Measurements from ENCODE around the gene UBE2E2.

Gene UBE2E2

GRCh38 chr3:23537101-23537551 is 334.0 kb downstream of the UBE2E2 start:
- DNase-seq (ENCODE audit: low spot score): no peak

- no peak for DNase-seq (ENCODE audit: low spot score)
Observed at GRCh38 chr3:23539185-23539584, 336.1 kb downstream of the UBE2E2 start.

- DNase-seq (ENCODE audit: low spot score): no peak
Observed at GRCh38 chr3:23540600-23540999, 337.5 kb downstream of the UBE2E2 start.

- DNase-seq (ENCODE audit: low spot score): no peak
Observed at GRCh38 chr3:23542079-23542478, 339.0 kb downstream of the UBE2E2 start.

GRCh38 chr3:23546181-23546580 is 343.1 kb downstream of the UBE2E2 start:
- DNase-seq (ENCODE audit: low spot score): no peak

- no peak for DNase-seq (ENCODE audit: low spot score)
Observed at GRCh38 chr3:23547905-23548650, 345.0 kb downstream of the UBE2E2 start.

- DNase-seq (ENCODE audit: low spot score): no peak
Observed at GRCh38 chr3:23548706-23549105, 345.6 kb downstream of the UBE2E2 start.

- no peak for DNase-seq (ENCODE audit: low spot score)
Observed at GRCh38 chr3:23549148-23549910, 346.2 kb downstream of the UBE2E2 start.

GRCh38 chr3:23550402-23550801 is 347.3 kb downstream of the UBE2E2 start:
- DNase-seq (ENCODE audit: low spot score): no peak

GRCh38 chr3:23552506-23552905 is 349.4 kb downstream of the UBE2E2 start:
- DNase-seq (ENCODE audit: low spot score): no peak

- DNase-seq (ENCODE audit: low spot score): no peak
Observed at GRCh38 chr3:23553353-23553752, 350.2 kb downstream of the UBE2E2 start.

- DNase-seq (ENCODE audit: low spot score): no peak
Observed at GRCh38 chr3:23565041-23565775, 362.1 kb downstream of the UBE2E2 start.

- DNase-seq (ENCODE audit: low spot score): no peak
Observed at GRCh38 chr3:23566499-23566898, 363.4 kb downstream of the UBE2E2 start.

GRCh38 chr3:23567917-23568316 is 364.8 kb downstream of the UBE2E2 start:
- DNase-seq (ENCODE audit: low spot score): no peak

- no peak for DNase-seq (ENCODE audit: low spot score)
Observed at GRCh38 chr3:23573827-23574226, 370.7 kb downstream of the UBE2E2 start.

- DNase-seq (ENCODE audit: low spot score): no peak
Observed at GRCh38 chr3:23574822-23575315, 371.7 kb downstream of the UBE2E2 start.

- DNase-seq (ENCODE audit: low spot score): no peak
Observed at GRCh38 chr3:23575697-23576096, 372.6 kb downstream of the UBE2E2 start.

GRCh38 chr3:23576379-23576959 is 373.3 kb downstream of the UBE2E2 start:
- no peak for DNase-seq (ENCODE audit: low spot score)

GRCh38 chr3:23580096-23580713 is 377.1 kb downstream of the UBE2E2 start:
- no peak for DNase-seq (ENCODE audit: low spot score)

GRCh38 chr3:23583980-23584740 is 381.0 kb downstream of the UBE2E2 start:
- no peak for DNase-seq (ENCODE audit: low spot score)

GRCh38 chr3:23587513-23587912 is 384.4 kb downstream of the UBE2E2 start:
- DNase-seq (ENCODE audit: low spot score): no peak

Data from activated CD4-positive, alpha-beta T cell treated with anti-CD3 and anti-CD28 coated beads, Interleukin-2, Interleukin-4, amounts not matched to agents 100 ng/mL and 50 ng/mL, durations not matched to agents 16 hours and 8 hours (primary cell).